ENCODE measurements around the gene CHPF2.

Gene CHPF2

GRCh38 chr7:151223728-151224127, 8.6 kb upstream of the CHPF2 start:
- WGBS, 2 experiments (ENCODE audit: insufficient coverage in 2 of 2): 89 to 96% methylated on average over 10 to 14 of the region's 14 CpGs
- Histone ChIP-seq H3K9me3 (ENCODE audit: control insufficient read depth, low read length) (no peaks in the 10 kb centered on the region), H3K4me1 (ENCODE audit: control insufficient read depth, insufficient read depth, low read length, poor library complexity, severe bottlenecking) (peaks cover 15% of the 10 kb centered on the region), H3K27ac (ENCODE audit: low read depth, low read length, severe bottlenecking) (no peak overlapping the region), H3K4me3 (ENCODE audit: extremely low read depth, insufficient read depth, low read length, poor library complexity, severe bottlenecking) (no peak overlapping the region), H3K36me3 (ENCODE audit: control insufficient read depth, insufficient read depth, low read length) (peaks cover 64% of the 10 kb centered on the region)

- no peak overlapping the region for H3K27ac ChIP-seq (ENCODE audit: low read depth, low read length, severe bottlenecking)
- H3K4me1 ChIP-seq (ENCODE audit: control insufficient read depth, insufficient read depth, low read length, poor library complexity, severe bottlenecking): peaks cover 15% of the 10 kb centered on the region
- H3K36me3 ChIP-seq (ENCODE audit: control insufficient read depth, insufficient read depth, low read length): peaks cover 41% of the 10 kb centered on the region
- peak overlapping the region; percentile 88 for H3K4me3 ChIP-seq (ENCODE audit: extremely low read depth, insufficient read depth, low read length, poor library complexity, severe bottlenecking)
- H3K9me3 ChIP-seq (ENCODE audit: control insufficient read depth, low read length): no peaks in the 10 kb centered on the region
- 72 to 91% methylated on average over 5 to 7 of the region's 8 CpGs for WGBS, 2 experiments (ENCODE audit: insufficient coverage in 2 of 2)
These were observed 6.3 kb upstream of the CHPF2 start for GRCh38 chr7:151225948-151226510.

- no peaks in the 10 kb centered on the region for H3K9me3 ChIP-seq (ENCODE audit: control insufficient read depth, low read length)
- H3K27ac ChIP-seq (ENCODE audit: low read depth, low read length, severe bottlenecking): peak overlapping the region; percentile 48
- peak overlapping the region; percentile 88 for H3K4me3 ChIP-seq (ENCODE audit: extremely low read depth, insufficient read depth, low read length, poor library complexity, severe bottlenecking)
- 0 to 2% methylated on average over 15 of the region's 15 CpGs for WGBS, 2 experiments (ENCODE audit: insufficient coverage in 2 of 2)
- H3K4me1 ChIP-seq (ENCODE audit: control insufficient read depth, insufficient read depth, low read length, poor library complexity, severe bottlenecking): peaks cover 15% of the 10 kb centered on the region
- H3K36me3 ChIP-seq (ENCODE audit: control insufficient read depth, insufficient read depth, low read length): peaks cover 36% of the 10 kb centered on the region
These were observed 5.8 kb upstream of the CHPF2 start for GRCh38 chr7:151226560-151226874.

GRCh38 chr7:151226875-151227782, 5.2 kb upstream of the CHPF2 start, which contains the start of gene ABCF2:
ABCF2 (minus strand) TSS chr7:151227205; CDS start chr7:151226458, 747 bp downstream.
- Histone ChIP-seq H3K36me3 (ENCODE audit: control insufficient read depth, insufficient read depth, low read length) (peaks cover 30% of the 10 kb centered on the region), H3K9me3 (ENCODE audit: control insufficient read depth, low read length) (no peaks in the 10 kb centered on the region), H3K4me1 (ENCODE audit: control insufficient read depth, insufficient read depth, low read length, poor library complexity, severe bottlenecking) (peaks cover 15% of the 10 kb centered on the region), H3K27ac (ENCODE audit: low read depth, low read length, severe bottlenecking) (peak within 1 kb of the TSS; percentile 94), H3K4me3 (ENCODE audit: extremely low read depth, insufficient read depth, low read length, poor library complexity, severe bottlenecking) (peak within 1 kb of the TSS; percentile 88)
- 0% methylated on average over 54 to 63 of the region's 68 CpGs for WGBS, 2 experiments (ENCODE audit: insufficient coverage in 2 of 2)

- peak overlapping the region; percentile 94 for H3K27ac ChIP-seq (ENCODE audit: low read depth, low read length, severe bottlenecking)
- no peaks in the 10 kb centered on the region for H3K9me3 ChIP-seq (ENCODE audit: control insufficient read depth, low read length)
- peak overlapping the region; percentile 88 for H3K4me3 ChIP-seq (ENCODE audit: extremely low read depth, insufficient read depth, low read length, poor library complexity, severe bottlenecking)
- H3K36me3 ChIP-seq (ENCODE audit: control insufficient read depth, insufficient read depth, low read length): peaks cover 19% of the 10 kb centered on the region
- H3K4me1 ChIP-seq (ENCODE audit: control insufficient read depth, insufficient read depth, low read length, poor library complexity, severe bottlenecking): peaks cover 15% of the 10 kb centered on the region
- 85 to 88% methylated on average over 10 of the region's 10 CpGs for WGBS, 2 experiments (ENCODE audit: insufficient coverage in 2 of 2)
These were observed 4.0 kb upstream of the CHPF2 start for GRCh38 chr7:151228024-151228866.

- WGBS, 2 experiments (ENCODE audit: insufficient coverage in 2 of 2): 88 to 98% methylated on average over 7 to 8 of the region's 10 CpGs
- Histone ChIP-seq H3K4me3 (ENCODE audit: extremely low read depth, insufficient read depth, low read length, poor library complexity, severe bottlenecking) (no peak overlapping the region), H3K27ac (ENCODE audit: low read depth, low read length, severe bottlenecking) (no peak overlapping the region), H3K9me3 (ENCODE audit: control insufficient read depth, low read length) (no peaks in the 10 kb centered on the region), H3K4me1 (ENCODE audit: control insufficient read depth, insufficient read depth, low read length, poor library complexity, severe bottlenecking) (peaks cover 21% of the 10 kb centered on the region), H3K36me3 (ENCODE audit: control insufficient read depth, insufficient read depth, low read length) (peaks cover 14% of the 10 kb centered on the region)
These were observed 3.0 kb upstream of the CHPF2 start for GRCh38 chr7:151229249-151229648.

GRCh38 chr7:151231080-151231479, 1.2 kb upstream of the CHPF2 start:
- Histone ChIP-seq H3K36me3 (ENCODE audit: control insufficient read depth, insufficient read depth, low read length) (peaks cover 23% of the 10 kb centered on the region), H3K9me3 (ENCODE audit: control insufficient read depth, low read length) (no peaks in the 10 kb centered on the region), H3K4me3 (ENCODE audit: extremely low read depth, insufficient read depth, low read length, poor library complexity, severe bottlenecking) (no peak overlapping the region), H3K4me1 (ENCODE audit: control insufficient read depth, insufficient read depth, low read length, poor library complexity, severe bottlenecking) (peaks cover 14% of the 10 kb centered on the region), H3K27ac (ENCODE audit: low read depth, low read length, severe bottlenecking) (no peak overlapping the region)
- WGBS, 2 experiments (ENCODE audit: insufficient coverage in 2 of 2): no CpG with 5 or more reads among the region's 1 CpG

GRCh38 chr7:151232917-151233701, 826 bp downstream of the CHPF2 start:
- H3K9me3 ChIP-seq (ENCODE audit: control insufficient read depth, low read length): no peaks in the 10 kb centered on the region
- H3K4me3 ChIP-seq (ENCODE audit: extremely low read depth, insufficient read depth, low read length, poor library complexity, severe bottlenecking): peak overlapping the region; percentile 82
- 13 to 15% methylated on average over 34 to 35 of the region's 36 CpGs for WGBS, 2 experiments (ENCODE audit: insufficient coverage in 2 of 2)
- peaks cover 9% of the 10 kb centered on the region for H3K4me1 ChIP-seq (ENCODE audit: control insufficient read depth, insufficient read depth, low read length, poor library complexity, severe bottlenecking)
- peaks cover 43% of the 10 kb centered on the region for H3K36me3 ChIP-seq (ENCODE audit: control insufficient read depth, insufficient read depth, low read length)
- peak overlapping the region; percentile 61 for H3K27ac ChIP-seq (ENCODE audit: low read depth, low read length, severe bottlenecking)

- H3K4me1 ChIP-seq (ENCODE audit: control insufficient read depth, insufficient read depth, low read length, poor library complexity, severe bottlenecking): peaks cover 6% of the 10 kb centered on the region
- H3K4me3 ChIP-seq (ENCODE audit: extremely low read depth, insufficient read depth, low read length, poor library complexity, severe bottlenecking): peak overlapping the region; percentile 82
- H3K9me3 ChIP-seq (ENCODE audit: control insufficient read depth, low read length): no peaks in the 10 kb centered on the region
- WGBS, 2 experiments (ENCODE audit: insufficient coverage in 2 of 2): 89 to 90% methylated on average over 4 to 7 of the region's 9 CpGs
- H3K36me3 ChIP-seq (ENCODE audit: control insufficient read depth, insufficient read depth, low read length): peaks cover 50% of the 10 kb centered on the region
- no peak overlapping the region for H3K27ac ChIP-seq (ENCODE audit: low read depth, low read length, severe bottlenecking)
These were observed 1.5 kb downstream of the CHPF2 start for GRCh38 chr7:151233804-151234203.

All from mesodermal cell (in vitro differentiated cells).